Breast epithelium (tissue), 4 donors: ENCODE results near the gene KLC3. TPM values are rescaled to one million over a fixed set of nuclear protein-coding genes. Genes with fewer than 3 reads are reported as not detected.

Experiments used
- DNase-seq, 2 donors: peaks; one replicate each; pipeline ENCODE4 v3.0.0-alpha.2; 2019; ENCODE audit warnings: low spot score in 2 of 2
- H3K27ac ChIP-seq, 2 donors: fragments of 200-600 bp; sonication (generic) in 1 of 2; one replicate each; pipeline ENCODE4 v1.5.1; 2016 to 2019; ENCODE audit warnings: mild to moderate bottlenecking in 1 of 2
- H3K27me3 ChIP-seq, 2 donors: fragments of 200-600 bp; sonication (generic) in 1 of 2; one replicate each; pipeline versions ENCODE4 v1.5.1 to v1.6.0; 2017 to 2019; ENCODE audit warnings: control low read depth in 1 of 2, mild to moderate bottlenecking in 1 of 2
- H3K36me3 ChIP-seq: fragments of 200-600 bp; one replicate; pipeline ENCODE4 v1.5.1; 2019
- H3K4me1 ChIP-seq, 2 donors: fragments of 200-600 bp; sonication (generic); one replicate each; pipeline ENCODE4 v1.5.1; 2016 to 2019; ENCODE audit warnings: control low read depth in 1 of 2
- H3K4me3 ChIP-seq, 3 donors: fragments of 200-600 bp; sonication (generic); 1 replicate in 2 of 3; 2 replicates in 1 of 3; pipeline ENCODE4 v1.5.1; 2016 to 2019; ENCODE audit warnings: mild to moderate bottlenecking in 3 of 3, moderate library complexity in 2 of 3
- H3K9me3 ChIP-seq, 2 donors: fragments of 200-600 bp; sonication (generic) in 1 of 2; one replicate each; pipeline ENCODE4 v1.5.1; 2016 to 2019; ENCODE audit warnings: control low read depth in 1 of 2
- POLR2A ChIP-seq: fragments of 450-650 bp; IDR thresholded peaks from one replicate; pipeline ENCODE4 v1.6.1; 2016; ENCODE audit warnings: antibody characterized with exemption, mild to moderate bottlenecking, moderate library complexity
- POLR2AphosphoS5 ChIP-seq, 3 donors: sonication (generic); formaldehyde crosslinking; IDR thresholded peaks; one replicate each; pipeline ENCODE4 v1.6.1; 2017; ENCODE audit warnings: antibody characterized with exemption in 3 of 3
- intact Hi-C: fragments of 100-400 bp; cut with DNase I; formaldehyde crosslinking; loops from one replicate; pipeline ENCODE4 v1.15.1; 2023; ENCODE audit warnings: low total_unique reads
- total RNA-seq, 3 donors: library from RNA; depleted of rRNA; stranded (reverse); fragments of >200 nt; gene quantifications; one replicate each; pipeline ENCODE4 v1.1.0, GENCODE V29; 2016
- TF ChIP-seq, protein P1 (sequence below), 3 donors: fragments of 450-650 bp; IDR thresholded peaks; one replicate each; pipeline ENCODE4 v1.5.1; 2016 to 2017; ENCODE audit warnings: antibody characterized with exemption in 3 of 3, mild to moderate bottlenecking in 3 of 3, moderate library complexity in 3 of 3

KLC3 gene
- total RNA-seq, 3 donors from 2014 or later = 5.6 to 13.5 TPM; not detected in 1

DNA sequence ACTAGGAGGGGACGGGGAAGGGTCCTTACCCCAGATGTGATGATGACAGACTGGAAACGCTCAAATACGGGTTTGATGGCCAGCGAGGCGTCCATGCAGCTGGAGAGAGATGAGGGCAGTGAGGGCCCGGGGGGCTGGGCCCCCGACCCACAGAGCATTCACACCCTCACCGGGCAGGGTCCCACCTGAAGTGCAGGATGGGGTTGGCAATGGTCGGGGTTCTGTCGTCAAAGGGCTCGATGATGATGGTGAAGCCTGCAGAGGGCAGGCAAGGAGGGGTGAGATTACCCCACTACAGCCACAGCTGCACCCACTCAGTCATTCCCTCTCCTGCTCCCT lies 16.9 kb downstream of the KLC3 start:
- H3K4me3 ChIP-seq = no peak overlapping the region
- DNase-seq = no peak
- no peaks in the 10 kb centered on the region for H3K4me1 ChIP-seq
- H3K27me3 ChIP-seq = no peaks in the 10 kb centered on the region
- no peaks in the 10 kb centered on the region for H3K9me3 ChIP-seq
- intact Hi-C loops = no loop called here
- no peaks in the 10 kb centered on the region for H3K36me3 ChIP-seq
- no peak overlapping the region for H3K27ac ChIP-seq
- no peak for TF ChIP-seq POLR2AphosphoS5 (IDR thresholded peaks at IDR 0.05)
- no peak for TF ChIP-seq POLR2A
- TF ChIP-seq, protein P1, sequence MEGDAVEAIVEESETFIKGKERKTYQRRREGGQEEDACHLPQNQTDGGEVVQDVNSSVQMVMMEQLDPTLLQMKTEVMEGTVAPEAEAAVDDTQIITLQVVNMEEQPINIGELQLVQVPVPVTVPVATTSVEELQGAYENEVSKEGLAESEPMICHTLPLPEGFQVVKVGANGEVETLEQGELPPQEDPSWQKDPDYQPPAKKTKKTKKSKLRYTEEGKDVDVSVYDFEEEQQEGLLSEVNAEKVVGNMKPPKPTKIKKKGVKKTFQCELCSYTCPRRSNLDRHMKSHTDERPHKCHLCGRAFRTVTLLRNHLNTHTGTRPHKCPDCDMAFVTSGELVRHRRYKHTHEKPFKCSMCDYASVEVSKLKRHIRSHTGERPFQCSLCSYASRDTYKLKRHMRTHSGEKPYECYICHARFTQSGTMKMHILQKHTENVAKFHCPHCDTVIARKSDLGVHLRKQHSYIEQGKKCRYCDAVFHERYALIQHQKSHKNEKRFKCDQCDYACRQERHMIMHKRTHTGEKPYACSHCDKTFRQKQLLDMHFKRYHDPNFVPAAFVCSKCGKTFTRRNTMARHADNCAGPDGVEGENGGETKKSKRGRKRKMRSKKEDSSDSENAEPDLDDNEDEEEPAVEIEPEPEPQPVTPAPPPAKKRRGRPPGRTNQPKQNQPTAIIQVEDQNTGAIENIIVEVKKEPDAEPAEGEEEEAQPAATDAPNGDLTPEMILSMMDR (IDR thresholded peaks at IDR 0.05) = no peak

DNA sequence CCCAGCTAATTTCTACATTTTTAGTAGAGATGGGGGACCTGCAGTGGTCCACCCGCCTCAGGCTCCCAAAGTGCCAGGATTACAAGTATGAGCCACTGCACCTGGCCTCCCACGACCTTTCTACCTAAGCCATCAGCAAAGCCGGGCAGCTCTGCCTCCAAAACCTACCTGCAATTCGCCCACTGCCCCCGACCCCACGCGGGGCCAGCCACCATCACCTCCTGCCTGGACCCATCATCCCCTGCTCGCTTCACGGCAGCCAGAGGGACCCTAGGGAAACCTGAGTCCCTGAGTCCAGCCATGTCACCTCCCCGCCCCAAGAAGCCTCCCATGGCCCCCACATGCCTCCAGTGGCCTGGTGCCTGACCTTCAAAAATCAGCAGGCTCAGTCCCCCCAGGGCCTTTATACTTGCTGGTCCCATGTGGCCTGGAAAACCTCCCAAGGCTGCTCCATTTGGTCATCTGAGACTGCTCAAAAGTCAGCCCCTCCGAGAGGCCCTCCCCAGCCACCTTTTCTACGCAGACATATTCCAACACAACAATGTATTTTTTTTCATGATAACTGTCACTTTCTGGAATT lies 17.8 kb downstream of the KLC3 start:
- Histone ChIP-seq H3K4me1 (no peaks in the 10 kb centered on the region), H3K4me3 (no peak overlapping the region), H3K27me3 (no peaks in the 10 kb centered on the region), H3K36me3 (no peaks in the 10 kb centered on the region), H3K27ac (no peak overlapping the region), H3K9me3 (no peaks in the 10 kb centered on the region)
- TF ChIP-seq POLR2AphosphoS5 (IDR thresholded peaks at IDR 0.05) (no peak), POLR2A (no peak)
- TF ChIP-seq, protein P1 (IDR thresholded peaks at IDR 0.05) = no peak
- DNase-seq = no peak
- intact Hi-C loops = no loop called here

DNA sequence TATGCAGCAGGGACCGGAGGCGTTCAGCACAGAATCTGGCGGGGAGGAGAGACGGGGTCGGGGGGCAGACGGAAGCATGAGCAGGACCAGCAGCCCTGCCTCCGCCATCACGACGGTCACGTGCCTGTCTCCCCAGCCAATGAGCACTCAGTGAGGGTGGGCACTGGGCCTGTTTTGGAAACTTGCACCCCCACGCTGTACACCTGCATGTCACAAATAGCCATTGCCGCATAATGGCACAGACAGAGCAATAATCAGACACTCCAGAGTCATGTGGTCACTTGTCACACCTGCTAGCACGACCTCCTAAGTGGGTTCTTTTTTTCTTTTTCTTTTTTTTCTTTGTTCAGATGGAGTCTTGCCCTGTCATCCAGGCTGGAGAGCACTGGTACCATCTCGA lies 21.1 kb downstream of the KLC3 start:
- Histone ChIP-seq H3K27me3 (no peaks in the 10 kb centered on the region), H3K9me3 (no peaks in the 10 kb centered on the region), H3K4me1 (no peaks in the 10 kb centered on the region), H3K4me3 (no peak overlapping the region), H3K27ac (no peak overlapping the region), H3K36me3 (no peaks in the 10 kb centered on the region)
- intact Hi-C loops = no loop called here
- TF ChIP-seq POLR2AphosphoS5 (IDR thresholded peaks at IDR 0.05) (no peak), POLR2A (no peak)
- TF ChIP-seq, protein P1 (IDR thresholded peaks at IDR 0.05) = no peak
- DNase-seq = no peak

DNA sequence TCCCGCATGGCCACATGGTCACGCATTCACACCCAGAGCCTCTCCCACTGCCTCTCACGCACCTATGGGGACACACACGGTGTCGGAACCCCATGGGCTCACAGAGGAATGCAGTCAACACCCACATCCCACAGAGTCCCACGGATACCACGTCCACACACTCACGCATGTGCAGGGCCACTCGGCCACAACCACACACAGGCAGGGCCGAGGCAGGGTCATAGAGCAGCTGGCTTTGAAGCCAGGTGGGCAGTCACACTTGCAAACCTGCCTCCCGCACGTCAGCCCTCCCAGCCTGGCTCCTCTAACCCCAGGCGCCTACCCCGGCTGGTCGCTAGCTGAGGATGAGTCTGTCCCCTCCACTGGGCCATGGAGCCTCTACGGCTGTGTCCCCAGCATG lies 21.7 kb downstream of the KLC3 start:
- Histone ChIP-seq H3K4me3 (no peak overlapping the region), H3K36me3 (no peaks in the 10 kb centered on the region), H3K4me1 (no peaks in the 10 kb centered on the region), H3K9me3 (no peaks in the 10 kb centered on the region), H3K27ac (no peak overlapping the region), H3K27me3 (no peaks in the 10 kb centered on the region)
- intact Hi-C loops = no loop called here
- no peak for DNase-seq
- TF ChIP-seq POLR2AphosphoS5 (IDR thresholded peaks at IDR 0.05) (no peak), POLR2A (no peak)
- TF ChIP-seq, protein P1 (IDR thresholded peaks at IDR 0.05) = no peak

DNA sequence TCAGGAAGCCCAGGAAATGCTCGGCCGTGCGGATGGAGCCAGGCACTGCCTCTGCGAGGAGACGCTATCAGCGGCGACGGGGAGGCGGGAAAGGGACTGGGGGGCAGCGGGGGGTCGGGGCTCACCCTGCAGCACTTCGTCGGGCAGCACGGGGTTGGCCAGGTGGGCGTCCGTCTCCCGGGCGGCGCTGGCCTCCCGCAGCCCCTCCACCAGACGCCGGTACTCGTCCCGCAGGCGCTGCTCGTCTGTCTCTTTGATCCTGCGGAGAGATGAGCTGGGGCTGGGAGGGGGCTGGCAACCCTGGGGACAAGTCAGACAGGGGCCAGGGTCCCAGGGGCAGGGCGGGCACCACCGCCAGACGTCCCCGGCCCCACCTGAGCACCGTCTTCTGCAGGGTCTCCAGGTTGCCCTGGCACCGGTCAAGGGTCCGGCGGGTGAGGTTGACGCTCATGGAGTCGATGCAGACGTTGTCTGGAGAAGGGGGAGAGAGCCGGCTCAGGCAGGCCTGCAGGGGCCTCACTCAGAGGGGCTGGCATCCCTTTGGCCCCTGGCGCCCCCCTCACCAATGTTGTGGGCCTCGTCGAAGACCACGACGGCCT lies 23.4 kb downstream of the KLC3 start:
- Histone ChIP-seq H3K4me1 (no peaks in the 10 kb centered on the region), H3K27me3 (no peaks in the 10 kb centered on the region), H3K4me3 (no peak overlapping the region), H3K9me3 (no peaks in the 10 kb centered on the region), H3K27ac (no peak overlapping the region), H3K36me3 (no peaks in the 10 kb centered on the region)
- TF ChIP-seq POLR2A (no peak), POLR2AphosphoS5 (IDR thresholded peaks at IDR 0.05) (no peak)
- TF ChIP-seq, protein P1 (IDR thresholded peaks at IDR 0.05) = no peak
- no peak for DNase-seq
- intact Hi-C loops = no loop called here
